CD4-positive, alpha-beta T cell (primary cell): ENCODE results near the gene HSPBAP1. TPM values are rescaled to one million over a fixed set of nuclear protein-coding genes. Genes with fewer than 3 reads are reported as not detected.

Experiments
- ATAC-seq: fragments of 200-7000 bp; cut with Tn5 transposase; one replicate; pipeline ENCODE4 v1.10.0; 2022; ENCODE audit warnings: mild to moderate bottlenecking; ENCODE audit not compliant: poor library complexity
- CTCF ChIA-PET: fragments of 350-600 bp; sonication (Branson Sonifier 250); formaldehyde crosslinking; loops from one replicate; lab custom pipeline; 2021; ENCODE audit warnings: antibody characterized with exemption, inconsistent platforms; lab: Charles Lee
- POLR2A ChIA-PET: fragments of 350-600 bp; sonication (Branson Sonifier 250); formaldehyde crosslinking; loops from one replicate; lab custom pipeline; 2021; ENCODE audit warnings: antibody characterized with exemption, inconsistent platforms; lab: Charles Lee
- DNase-seq, 14 experiments: peaks; one replicate each; pipeline ENCODE4 v3.0.0-alpha.2; 2013 to 2020; ENCODE audit warnings: mixed read lengths in 2 of 14
- H3K27ac ChIP-seq, 2 donors: one replicate each; pipeline versions ENCODE4 v1.5.1 to v1.7.0; 2013; ENCODE audit warnings: low read length in 2 of 2, low read depth in 1 of 2, mild to moderate bottlenecking in 1 of 2
- H3K27me3 ChIP-seq, 2 experiments: 1 replicate in 1 of 2; 2 replicates in 1 of 2; pipeline versions ENCODE4 v1.6.1 to v1.7.0; 2013; ENCODE audit warnings: low read length in 2 of 2, control low read depth in 1 of 2, mild to moderate bottlenecking in 1 of 2, moderate library complexity in 1 of 2; ENCODE audit not compliant: insufficient read depth in 2 of 2, control insufficient read depth in 1 of 2
- H3K36me3 ChIP-seq: one replicate; pipeline ENCODE4 v1.6.1; 2013; ENCODE audit warnings: low read length, control low read depth; ENCODE audit not compliant: insufficient read depth
- H3K4me1 ChIP-seq: one replicate; pipeline ENCODE4 v1.6.1; 2013; ENCODE audit warnings: low read length, control low read depth; ENCODE audit not compliant: insufficient read depth
- H3K4me3 ChIP-seq: one replicate; pipeline ENCODE4 v1.5.1; 2013; ENCODE audit warnings: mild to moderate bottlenecking, low read length, moderate library complexity
- H3K9me3 ChIP-seq, 2 experiments: 1 replicate in 1 of 2; 2 replicates in 1 of 2; pipeline versions ENCODE4 v1.6.1 to v1.7.0; 2013; ENCODE audit warnings: low read length in 2 of 2, mild to moderate bottlenecking in 2 of 2, control low read depth in 1 of 2, moderate library complexity in 1 of 2; ENCODE audit not compliant: control insufficient read depth in 1 of 2, insufficient read depth in 1 of 2
- H3K27ac Mint-ChIP-seq: one replicate; pipeline ENCODE4 v1.8.0; 2020; ENCODE audit warnings: mixed read lengths
- H3K27me3 Mint-ChIP-seq: one replicate; pipeline ENCODE4 v1.8.0; 2021; ENCODE audit warnings: mixed read lengths
- H3K36me3 Mint-ChIP-seq: one replicate; pipeline ENCODE4 v1.8.0; 2021; ENCODE audit warnings: low read depth, mixed read lengths
- H3K4me1 Mint-ChIP-seq: one replicate; pipeline ENCODE4 v1.8.0; 2021; ENCODE audit warnings: low read depth, mixed read lengths
- H3K4me3 Mint-ChIP-seq: one replicate; pipeline ENCODE4 v1.8.0; 2020; ENCODE audit warnings: mild to moderate bottlenecking, mixed read lengths
- H3K9me3 Mint-ChIP-seq: one replicate; pipeline ENCODE4 v1.8.0; 2020; ENCODE audit warnings: mixed read lengths
- CTCF ChIP-seq: fragments of 200-600 bp; IDR thresholded peaks from one replicate; pipeline ENCODE4 v1.8.0; 2022; ENCODE audit warnings: antibody characterized with exemption, mild to moderate bottlenecking
- intact Hi-C, 2 experiments: fragments of 100-400 bp; cut with DNase I in 1 of 2; cut with micrococcal nuclease in 1 of 2; formaldehyde crosslinking; loops; one replicate each; pipeline versions ENCODE4 v1.15.1 to v1.9.0; 2023 to 2025; cut with DNase I, micrococcal nuclease
- total RNA-seq, 174 experiments: library from RNA in 2 of 174; stranded (reverse) in 2 of 174; gene quantifications; one replicate each; pipeline ENCODE4 v1.2.3 and lab custom pipeline; 2021 to 2026

HSPBAP1 gene
- total RNA-seq, 2 experiments from 2014 or later, result 9.3 to 11.0 TPM

DNA sequence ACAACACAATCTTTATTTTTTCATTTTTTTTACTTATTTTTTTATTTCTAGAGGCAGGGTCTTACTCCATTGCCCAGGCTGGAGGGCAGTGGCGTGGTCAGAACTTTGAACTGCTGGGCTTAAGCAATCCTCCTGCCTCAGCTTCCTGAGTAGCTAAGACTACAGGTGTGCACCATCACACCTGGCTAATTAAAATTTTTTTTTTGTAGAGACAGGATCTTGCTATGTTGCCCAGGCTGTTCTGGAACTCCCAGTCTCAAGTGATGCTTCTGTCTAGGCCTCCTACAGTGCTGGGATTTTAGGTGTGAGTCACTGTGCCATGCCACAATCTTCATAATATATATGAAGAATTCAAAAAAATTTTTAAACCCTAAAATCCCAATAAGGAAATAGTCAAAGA is 20.8 kb downstream of the HSPBAP1 start:
- no peak overlapping the region for H3K4me3 ChIP-seq
- intact Hi-C loops, result no loop called here
- no peak overlapping the region for H3K27ac ChIP-seq
- peaks cover 29% of the 10 kb centered on the region for H3K36me3 Mint-ChIP-seq
- H3K9me3 Mint-ChIP-seq, result no peaks in the 10 kb centered on the region
- no peaks in the 10 kb centered on the region for H3K27me3 Mint-ChIP-seq
- ATAC-seq, result no peak
- no peaks in the 10 kb centered on the region for H3K27me3 ChIP-seq
- no peaks in the 10 kb centered on the region for H3K4me1 ChIP-seq
- POLR2A ChIA-PET, result interaction anchor here (1.4 kb wide), 1 partner anchor 20 kb away, joined by 3 read pairs; the partner anchor contains the start of gene HSPBAP1
- no peak overlapping the region for H3K4me3 Mint-ChIP-seq
- CTCF ChIA-PET, result no interaction called here
- H3K9me3 ChIP-seq, result no peaks in the 10 kb centered on the region
- H3K27ac Mint-ChIP-seq, result no peak overlapping the region
- H3K4me1 Mint-ChIP-seq, result no peaks in the 10 kb centered on the region
- no peak for TF ChIP-seq CTCF
- peaks cover 19% of the 10 kb centered on the region for H3K36me3 ChIP-seq
- no peak for DNase-seq

DNA sequence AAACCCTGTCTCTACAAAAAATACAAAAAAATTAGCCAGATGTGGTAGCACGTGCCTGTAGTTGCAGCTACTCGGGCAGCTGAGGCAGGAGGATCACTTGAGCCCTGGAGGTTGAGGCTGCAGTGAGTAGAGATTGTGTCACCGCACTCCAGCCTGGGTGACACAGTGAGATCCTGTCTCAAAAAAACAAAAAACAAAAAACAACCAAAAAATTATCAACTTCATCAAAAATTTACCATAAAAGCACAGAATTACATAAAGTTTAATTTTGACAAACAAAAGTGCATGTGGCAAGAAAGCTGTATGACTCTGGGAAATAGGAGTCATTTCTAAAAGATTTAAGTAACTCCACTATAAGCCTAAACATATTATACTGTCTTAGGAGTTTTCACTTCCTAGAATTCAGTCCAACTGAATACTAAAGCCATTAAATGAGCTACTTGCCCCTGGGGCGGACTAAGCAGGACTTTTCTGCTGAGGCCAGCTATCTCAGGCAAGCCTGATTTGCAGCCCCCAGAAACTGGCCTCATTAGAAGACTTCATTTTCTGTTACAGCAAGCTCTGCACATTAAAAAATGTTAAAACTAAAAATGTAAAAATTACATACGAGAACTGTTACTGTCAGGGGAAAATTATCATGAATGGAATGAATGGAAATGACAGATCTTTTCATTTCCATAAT is 23.0 kb downstream of the HSPBAP1 start:
- H3K4me1 Mint-ChIP-seq, result no peaks in the 10 kb centered on the region
- H3K4me3 Mint-ChIP-seq, result no peak overlapping the region
- H3K9me3 Mint-ChIP-seq, result no peaks in the 10 kb centered on the region
- CTCF ChIA-PET, result interaction anchor here (0.7 kb wide), 1 partner anchor 12 kb away, joined by 3 read pairs; no protein-coding TSS in a partner anchor
- DNase-seq, result no peak
- H3K27ac Mint-ChIP-seq, result no peak overlapping the region
- ATAC-seq, result no peak
- POLR2A ChIA-PET, result no interaction called here
- Histone ChIP-seq H3K4me1 (no peaks in the 10 kb centered on the region), H3K4me3 (no peak overlapping the region), H3K9me3 (no peaks in the 10 kb centered on the region), H3K36me3 (peaks cover 17% of the 10 kb centered on the region), H3K27me3 (no peaks in the 10 kb centered on the region), H3K27ac (no peak overlapping the region)
- intact Hi-C loops, result no loop called here
- no peaks in the 10 kb centered on the region for H3K27me3 Mint-ChIP-seq
- TF ChIP-seq CTCF, result no peak
- H3K36me3 Mint-ChIP-seq, result peaks cover 41% of the 10 kb centered on the region

DNA sequence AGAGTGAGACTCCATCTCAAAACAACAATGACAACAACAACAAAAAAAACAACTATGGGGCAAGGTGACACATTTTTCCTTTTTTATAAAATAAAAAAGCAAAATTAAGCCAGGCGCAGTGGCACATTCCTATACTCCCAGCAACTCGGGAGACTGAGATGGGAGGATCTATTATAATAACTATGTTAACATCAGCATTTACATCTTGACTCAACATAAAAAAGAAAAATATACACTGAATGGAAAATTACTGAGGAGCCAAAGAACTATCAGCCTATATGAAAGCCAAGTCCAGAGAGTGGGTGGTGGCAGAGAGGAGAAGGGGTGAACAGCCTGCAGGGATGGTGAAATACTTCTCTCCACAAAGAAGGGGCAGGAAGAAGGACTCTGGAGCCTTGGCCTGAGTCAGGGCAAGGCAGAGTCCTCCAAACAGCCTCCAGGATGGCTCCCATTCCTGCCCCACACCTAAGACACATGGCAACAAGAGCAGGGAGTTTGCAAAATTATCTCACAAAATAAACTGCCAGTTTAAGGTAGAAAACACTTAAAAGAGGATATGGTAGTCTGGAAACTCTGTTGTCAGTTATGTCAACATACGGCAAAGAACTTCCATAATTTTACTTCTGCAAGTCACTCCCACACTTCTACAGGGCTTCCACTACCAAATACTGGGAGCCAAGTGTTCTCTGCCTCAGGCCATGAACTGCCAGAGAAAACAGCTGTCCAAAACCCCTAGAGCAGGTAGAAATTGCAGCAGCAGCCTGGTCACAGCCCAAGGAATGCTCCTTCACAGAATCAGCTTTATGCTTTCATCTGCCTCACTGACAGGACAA is 25.9 kb downstream of the HSPBAP1 start:
- ATAC-seq (no peak), DNase-seq (no peak)
- intact Hi-C loops, result no loop called here
- Histone ChIP-seq H3K27me3 (no peaks in the 10 kb centered on the region), H3K4me1 (no peaks in the 10 kb centered on the region), H3K36me3 (peaks cover 12% of the 10 kb centered on the region), H3K27ac (no peak overlapping the region), H3K9me3 (no peaks in the 10 kb centered on the region), H3K4me3 (no peak overlapping the region)
- H3K4me3 Mint-ChIP-seq, result no peak overlapping the region
- no peak for TF ChIP-seq CTCF
- ChIA-PET CTCF (no interaction called here), POLR2A (no interaction called here)
- H3K4me1 Mint-ChIP-seq, result no peaks in the 10 kb centered on the region
- peaks cover 59% of the 10 kb centered on the region for H3K36me3 Mint-ChIP-seq
- H3K27me3 Mint-ChIP-seq, result no peaks in the 10 kb centered on the region
- H3K9me3 Mint-ChIP-seq, result no peaks in the 10 kb centered on the region
- no peak overlapping the region for H3K27ac Mint-ChIP-seq
